ENCODE data around the gene TAS2R46.
"Not testable (repeated sequence)": the region's sequence is repeated elsewhere in the genome, so short reads cannot be mapped to it uniquely, and the experiment has no call there.

The TAS2R46 gene

DNA sequence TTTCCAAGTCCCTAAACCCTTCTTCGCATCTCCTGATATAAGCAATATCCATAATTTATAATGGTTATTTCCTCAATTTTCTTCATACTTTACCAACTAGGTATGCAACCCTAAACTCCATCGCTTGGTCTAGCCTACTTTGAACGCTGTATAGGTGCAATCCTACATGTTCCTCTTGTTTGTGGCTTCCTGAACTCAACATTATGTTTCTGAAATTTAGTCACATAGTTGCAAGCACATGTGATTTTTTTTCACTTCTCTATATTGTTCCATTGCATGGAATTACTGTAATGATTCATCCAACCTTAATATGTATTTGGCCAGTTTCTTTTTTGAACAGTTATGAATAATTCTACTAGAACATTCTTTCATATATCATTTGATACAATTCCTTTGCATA lies 28.1 kb downstream of the TAS2R46 start:
- not testable (repeated sequence) for H3K36me3 ChIP-seq (ENCODE audit: control insufficient read depth, insufficient read depth, low read length, severe bottlenecking); H3K9me3 ChIP-seq (ENCODE audit: control insufficient read depth, low read length); H3K4me3 ChIP-seq (ENCODE audit: low read length); H3K9ac ChIP-seq (ENCODE audit: low read length); DNase-seq (ENCODE audit: low read depth); H3K4me1 ChIP-seq (ENCODE audit: control insufficient read depth, insufficient read depth, low read length); H3K27me3 ChIP-seq (replicated peaks; ENCODE audit: control insufficient read depth, insufficient read depth, low read length)

DNA sequence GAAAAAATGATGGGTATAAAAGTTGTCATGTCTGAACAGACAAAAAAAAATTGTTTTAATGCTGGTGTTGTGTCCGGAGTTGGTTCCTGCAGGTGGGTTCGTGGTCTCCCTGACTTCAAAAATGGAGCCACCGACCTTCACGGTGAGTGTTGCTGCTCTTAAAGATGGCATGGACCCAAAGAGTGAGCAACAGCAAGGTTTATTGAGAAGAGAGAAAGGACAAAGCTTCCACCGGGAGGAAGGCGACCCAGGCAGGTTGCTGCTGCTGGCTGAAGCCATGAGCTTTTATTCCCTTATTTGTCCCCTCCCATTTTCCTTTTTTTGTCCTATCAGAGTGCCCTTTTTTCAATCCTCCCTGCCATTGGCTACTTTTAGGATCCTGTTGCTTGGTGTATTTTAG lies 30.8 kb downstream of the TAS2R46 start, which contains the start of gene TAS2R31:
Gene TAS2R31 (minus strand): TSS at position 101 of the 400 bp plus-strand sequence. CDS start 72 bp downstream, at position 29.
- H3K9me3 ChIP-seq (ENCODE audit: control insufficient read depth, low read length) = no peaks in the 10 kb centered on the region
- peaks cover 10% of the 10 kb centered on the region for H3K36me3 ChIP-seq (ENCODE audit: control insufficient read depth, insufficient read depth, low read length, severe bottlenecking)
- H3K4me3 ChIP-seq (ENCODE audit: low read length) = no peak within 1 kb of the TSS
- H3K9ac ChIP-seq (ENCODE audit: low read length) = no peak within 1 kb of the TSS
- no peaks in the 10 kb centered on the region for H3K27me3 ChIP-seq (replicated peaks; ENCODE audit: control insufficient read depth, insufficient read depth, low read length)
- DNase-seq (ENCODE audit: low read depth) = no peak
- no peaks in the 10 kb centered on the region for H3K4me1 ChIP-seq (ENCODE audit: control insufficient read depth, insufficient read depth, low read length)

DNA sequence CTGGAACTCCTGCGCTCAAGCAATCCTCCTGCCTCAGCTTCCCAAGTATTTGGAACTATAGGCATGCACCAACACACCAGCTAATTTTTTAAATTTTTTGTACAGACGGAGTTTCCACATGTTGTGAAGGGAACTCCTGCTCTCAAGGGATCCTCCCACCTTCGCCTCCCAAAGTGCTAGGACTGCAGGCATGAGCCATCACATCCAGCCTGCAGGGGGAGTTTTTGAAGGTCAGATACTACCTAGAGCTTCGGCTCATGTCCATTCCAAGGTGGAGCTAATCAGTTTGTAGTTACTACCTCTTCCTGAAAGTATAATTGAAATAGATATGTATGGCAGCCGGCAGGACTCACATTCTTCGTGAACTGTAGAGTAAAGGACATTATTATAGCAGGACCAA lies 36.0 kb downstream of the TAS2R46 start:
- no peak for DNase-seq (ENCODE audit: low read depth)
- Histone ChIP-seq H3K9me3 (ENCODE audit: control insufficient read depth, low read length) (no peaks in the 10 kb centered on the region), H3K9ac (ENCODE audit: low read length) (no peak overlapping the region), H3K4me3 (ENCODE audit: low read length) (no peak overlapping the region), H3K36me3 (ENCODE audit: control insufficient read depth, insufficient read depth, low read length, severe bottlenecking) (peaks cover 14% of the 10 kb centered on the region), H3K4me1 (ENCODE audit: control insufficient read depth, insufficient read depth, low read length) (peaks cover 7% of the 10 kb centered on the region), H3K27me3 (replicated peaks; ENCODE audit: control insufficient read depth, insufficient read depth, low read length) (no peaks in the 10 kb centered on the region)

DNA sequence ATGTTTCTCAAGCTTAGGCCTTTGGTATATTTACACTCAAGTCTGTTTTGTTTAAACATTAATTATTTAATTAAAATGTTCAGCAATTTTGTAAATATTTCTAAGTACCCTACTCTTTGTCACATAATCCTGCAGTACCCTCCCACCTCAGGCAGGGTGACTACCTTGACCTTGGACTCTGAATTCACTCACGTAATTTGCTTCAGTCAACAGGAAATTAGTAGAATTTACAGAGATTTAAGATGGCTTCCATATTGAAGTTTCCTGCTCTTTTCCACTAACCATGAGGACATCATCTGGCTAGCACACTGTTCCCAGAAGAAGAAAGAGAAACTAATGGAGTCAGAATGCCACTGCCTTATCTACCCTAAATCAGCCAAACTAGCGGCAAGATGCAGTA lies 38.7 kb downstream of the TAS2R46 start:
- peaks cover 14% of the 10 kb centered on the region for H3K36me3 ChIP-seq (ENCODE audit: control insufficient read depth, insufficient read depth, low read length, severe bottlenecking)
- H3K27me3 ChIP-seq (replicated peaks; ENCODE audit: control insufficient read depth, insufficient read depth, low read length) = no peaks in the 10 kb centered on the region
- no peak overlapping the region for H3K4me3 ChIP-seq (ENCODE audit: low read length)
- no peak overlapping the region for H3K9ac ChIP-seq (ENCODE audit: low read length)
- H3K9me3 ChIP-seq (ENCODE audit: control insufficient read depth, low read length) = no peaks in the 10 kb centered on the region
- DNase-seq (ENCODE audit: low read depth) = no peak
- H3K4me1 ChIP-seq (ENCODE audit: control insufficient read depth, insufficient read depth, low read length) = peaks cover 7% of the 10 kb centered on the region

DNA sequence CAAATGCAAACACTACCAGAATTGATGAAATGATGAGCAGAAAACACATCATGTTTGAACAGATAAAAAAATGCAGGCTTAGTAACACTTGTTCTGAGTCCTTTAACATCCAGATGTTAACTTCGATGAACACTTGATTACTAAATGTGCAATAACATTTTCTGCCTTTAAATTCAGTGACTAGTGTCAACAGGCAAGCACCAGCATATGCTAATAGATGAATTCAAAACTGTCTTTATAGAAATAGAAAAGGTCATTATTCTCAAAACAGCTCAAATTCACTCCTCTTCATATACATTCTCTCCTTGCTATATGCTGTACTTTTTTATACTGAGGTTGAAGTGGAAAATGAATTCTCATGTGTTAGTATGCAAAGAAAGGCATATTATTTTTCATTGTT lies 39.6 kb downstream of the TAS2R46 start, which contains the start of gene TAS2R19:
Gene TAS2R19 (minus strand): TSS at position 101 of the 400 bp plus-strand sequence. CDS start 49 bp downstream, at position 52.
- Histone ChIP-seq H3K9me3 (ENCODE audit: control insufficient read depth, low read length) (no peaks in the 10 kb centered on the region), H3K4me1 (ENCODE audit: control insufficient read depth, insufficient read depth, low read length) (peaks cover 7% of the 10 kb centered on the region), H3K4me3 (ENCODE audit: low read length) (no peak within 1 kb of the TSS), H3K9ac (ENCODE audit: low read length) (no peak within 1 kb of the TSS), H3K36me3 (ENCODE audit: control insufficient read depth, insufficient read depth, low read length, severe bottlenecking) (peaks cover 7% of the 10 kb centered on the region), H3K27me3 (replicated peaks; ENCODE audit: control insufficient read depth, insufficient read depth, low read length) (no peaks in the 10 kb centered on the region)
- no peak for DNase-seq (ENCODE audit: low read depth)

DNA sequence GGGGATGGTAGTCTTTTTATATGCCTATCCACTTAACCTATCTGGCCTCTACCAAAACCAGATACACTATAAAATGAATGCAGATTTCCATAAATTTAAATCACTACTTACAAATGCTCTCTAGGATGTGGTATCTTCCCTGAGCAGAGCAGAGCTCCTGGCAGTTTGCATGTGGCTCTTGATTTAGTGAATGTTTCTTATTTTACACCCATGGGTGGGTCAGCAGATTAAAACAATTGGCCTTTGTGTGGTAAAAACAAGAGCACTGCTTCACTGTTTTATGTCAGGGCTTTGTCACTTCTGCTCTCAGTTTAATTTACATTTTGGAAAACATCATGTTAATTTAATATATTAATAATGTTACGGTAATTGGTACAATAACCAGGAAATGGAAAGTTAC lies 45.2 kb downstream of the TAS2R46 start:
- H3K4me3 ChIP-seq (ENCODE audit: low read length) = no peak overlapping the region
- no peak overlapping the region for H3K9ac ChIP-seq (ENCODE audit: low read length)
- H3K4me1 ChIP-seq (ENCODE audit: control insufficient read depth, insufficient read depth, low read length) = peaks cover 12% of the 10 kb centered on the region
- no peaks in the 10 kb centered on the region for H3K36me3 ChIP-seq (ENCODE audit: control insufficient read depth, insufficient read depth, low read length, severe bottlenecking)
- H3K27me3 ChIP-seq (replicated peaks; ENCODE audit: control insufficient read depth, insufficient read depth, low read length) = no peaks in the 10 kb centered on the region
- DNase-seq (ENCODE audit: low read depth) = no peak
- H3K9me3 ChIP-seq (ENCODE audit: control insufficient read depth, low read length) = no peaks in the 10 kb centered on the region

DNA sequence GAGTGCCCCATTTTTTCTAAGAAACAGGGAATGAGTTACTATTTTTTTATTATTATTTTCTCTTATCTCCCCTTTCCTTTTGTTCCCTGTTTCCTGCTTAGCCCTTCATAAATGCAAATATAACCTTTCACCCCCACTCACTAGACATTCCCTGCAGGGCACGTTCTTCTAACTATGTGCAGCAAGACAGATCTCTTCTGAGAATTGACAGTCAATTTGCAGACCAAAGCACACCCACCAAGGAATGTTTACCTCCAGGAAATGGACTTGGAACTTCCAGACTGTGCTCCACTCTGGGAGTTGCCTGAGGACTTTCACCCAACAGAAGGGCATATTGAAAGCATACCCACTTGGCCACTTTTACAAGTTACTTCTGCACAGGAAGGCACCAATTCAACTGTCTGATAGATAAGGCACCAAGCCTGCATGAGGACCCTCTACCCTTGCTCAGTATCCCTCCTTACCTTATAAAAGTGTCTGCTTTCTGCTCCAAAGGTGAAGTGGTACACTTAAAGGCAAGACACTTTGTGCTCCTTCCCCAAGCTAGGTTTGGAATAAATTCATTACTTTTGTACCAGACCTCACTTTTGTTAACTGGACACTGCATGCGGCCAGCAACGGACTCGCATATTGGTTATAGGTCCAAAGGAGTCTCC lies 46.2 kb downstream of the TAS2R46 start:
- H3K9me3 ChIP-seq (ENCODE audit: control insufficient read depth, low read length) = no peaks in the 10 kb centered on the region
- no peak overlapping the region for H3K4me3 ChIP-seq (ENCODE audit: low read length)
- no peaks in the 10 kb centered on the region for H3K27me3 ChIP-seq (replicated peaks; ENCODE audit: control insufficient read depth, insufficient read depth, low read length)
- H3K36me3 ChIP-seq (ENCODE audit: control insufficient read depth, insufficient read depth, low read length, severe bottlenecking) = no peaks in the 10 kb centered on the region
- peaks cover 6% of the 10 kb centered on the region for H3K4me1 ChIP-seq (ENCODE audit: control insufficient read depth, insufficient read depth, low read length)
- H3K9ac ChIP-seq (ENCODE audit: low read length) = no peak overlapping the region
- DNase-seq (ENCODE audit: low read depth) = no peak

DNA sequence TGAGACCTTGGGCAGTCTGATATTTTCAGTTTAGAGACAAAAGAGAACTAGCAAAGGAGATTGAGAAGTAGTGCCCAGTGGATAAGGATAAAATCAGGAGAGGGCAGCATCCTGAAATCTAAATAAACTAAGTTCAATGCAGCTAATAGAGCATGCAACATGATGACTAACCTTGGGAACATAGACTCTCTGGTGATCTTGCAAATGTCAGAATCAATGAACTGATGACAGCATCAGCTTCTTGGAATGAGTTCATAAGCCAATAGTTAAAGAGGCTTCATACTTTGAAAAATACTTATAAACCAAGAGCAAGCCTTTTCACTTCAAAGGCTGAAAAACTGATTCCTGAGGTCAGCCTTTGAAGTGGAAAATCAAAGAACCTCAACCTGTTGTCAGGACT lies 47.9 kb downstream of the TAS2R46 start:
- no peak for DNase-seq (ENCODE audit: low read depth)
- Histone ChIP-seq H3K4me1 (ENCODE audit: control insufficient read depth, insufficient read depth, low read length) (peaks cover 6% of the 10 kb centered on the region), H3K9me3 (ENCODE audit: control insufficient read depth, low read length) (no peaks in the 10 kb centered on the region), H3K9ac (ENCODE audit: low read length) (no peak overlapping the region), H3K36me3 (ENCODE audit: control insufficient read depth, insufficient read depth, low read length, severe bottlenecking) (no peaks in the 10 kb centered on the region), H3K27me3 (replicated peaks; ENCODE audit: control insufficient read depth, insufficient read depth, low read length) (no peaks in the 10 kb centered on the region), H3K4me3 (ENCODE audit: low read length) (no peak overlapping the region)
